ENCODE data around the gene BCAP29. TPM values are rescaled to one million over a fixed set of nuclear protein-coding genes. Genes with fewer than 3 reads are reported as not detected.
"Not testable (repeated sequence)": the region's sequence is repeated elsewhere in the genome, so short reads cannot be mapped to it uniquely, and the experiment has no call there.

BCAP29 gene
- total RNA-seq, 1 donor from 2014 or later, result 53.9 TPM

- H3K4me3 ChIP-seq (ENCODE audit: low read depth, low read length), result no peak overlapping the region
- DNase-seq (ENCODE audit: low read depth), result no peak
- TF ChIP-seq CTCF (conservative IDR thresholded peaks at IDR 0.05; ENCODE audit: low read depth, low read length), result no peak
These were observed 51.8 kb downstream of the BCAP29 start for GRCh38 chr7:107631588-107632491.

- no peak overlapping the region for H3K4me3 ChIP-seq (ENCODE audit: low read depth, low read length)
- no peak for TF ChIP-seq CTCF (conservative IDR thresholded peaks at IDR 0.05; ENCODE audit: low read depth, low read length)
- no peak for DNase-seq (ENCODE audit: low read depth)
These were observed 52.4 kb downstream of the BCAP29 start for GRCh38 chr7:107632492-107632865.

- H3K4me3 ChIP-seq (ENCODE audit: low read depth, low read length), result no peak overlapping the region
- no peak for DNase-seq (ENCODE audit: low read depth)
- no peak for TF ChIP-seq CTCF (conservative IDR thresholded peaks at IDR 0.05; ENCODE audit: low read depth, low read length)
These were observed 58.5 kb downstream of the BCAP29 start for GRCh38 chr7:107638594-107638993.

- DNase-seq (ENCODE audit: low read depth); H3K4me3 ChIP-seq (ENCODE audit: low read depth, low read length): not testable (repeated sequence)
These were observed 59.0 kb downstream of the BCAP29 start for GRCh38 chr7:107639070-107639469.

- no peak for TF ChIP-seq CTCF (conservative IDR thresholded peaks at IDR 0.05; ENCODE audit: low read depth, low read length)
- H3K4me3 ChIP-seq (ENCODE audit: low read depth, low read length), result no peak overlapping the region
- no peak for DNase-seq (ENCODE audit: low read depth)
These were observed 61.6 kb downstream of the BCAP29 start for GRCh38 chr7:107641676-107642075.

- H3K4me3 ChIP-seq (ENCODE audit: low read depth, low read length), result no peak overlapping the region
- TF ChIP-seq CTCF (conservative IDR thresholded peaks at IDR 0.05; ENCODE audit: low read depth, low read length), result no peak
- DNase-seq (ENCODE audit: low read depth), result no peak
These were observed 62.5 kb downstream of the BCAP29 start for GRCh38 chr7:107642501-107642900.

- peak; percentile 51 for TF ChIP-seq CTCF (conservative IDR thresholded peaks at IDR 0.05; ENCODE audit: low read depth, low read length)
- no peak overlapping the region for H3K4me3 ChIP-seq (ENCODE audit: low read depth, low read length)
- DNase-seq (ENCODE audit: low read depth), result no peak
These were observed 63.4 kb downstream of the BCAP29 start for GRCh38 chr7:107643407-107643806.

Measured in epithelial cell of proximal tubule (primary cell).